WTC11 (cell line): ENCODE data around the gene RGS6. TPM values are rescaled to one million over a fixed set of nuclear protein-coding genes. Genes with fewer than 3 reads are reported as not detected.

Source experiments
- ATAC-seq: fragments of 200-7000 bp; cut with Tn5 transposase; 2 replicates; pipeline ENCODE4 v1.10.0; 2021; ENCODE audit warnings: mild to moderate bottlenecking, moderate library complexity
- CTCF ChIA-PET: fragments of 300-600 bp; sonication (Branson Sonifier 250); formaldehyde crosslinking; loops from one replicate; lab custom pipeline; 2021; ENCODE audit warnings: antibody characterized with exemption; lab: Charles Lee
- POLR2A ChIA-PET: fragments of 350-600 bp; sonication (Branson Sonifier 250); formaldehyde crosslinking; loops from one replicate; lab custom pipeline; 2021; ENCODE audit warnings: antibody characterized with exemption; lab: Charles Lee
- DNase-seq: peaks from one replicate; pipeline ENCODE4 v3.0.0; 2021; ENCODE audit warnings: low spot score
- H3K27ac Mint-ChIP-seq: 2 replicates; pipeline ENCODE4 v1.8.0; 2021; ENCODE audit warnings: mixed read lengths
- H3K27me3 Mint-ChIP-seq: 2 replicates; pipeline ENCODE4 v1.8.0; 2021; ENCODE audit warnings: low read depth, mild to moderate bottlenecking, moderate library complexity, mixed read lengths
- H3K36me3 Mint-ChIP-seq: 2 replicates; pipeline ENCODE4 v1.8.0; 2021; ENCODE audit warnings: mixed read lengths
- H3K4me1 Mint-ChIP-seq: 2 replicates; pipeline ENCODE4 v1.8.0; 2022; ENCODE audit warnings: mixed read lengths
- H3K4me3 Mint-ChIP-seq: 2 replicates; pipeline ENCODE4 v1.8.0; 2021; ENCODE audit warnings: mild to moderate bottlenecking, moderate library complexity, mixed read lengths
- H3K9me3 Mint-ChIP-seq: 2 replicates; pipeline ENCODE4 v1.8.0; 2021; ENCODE audit warnings: mixed read lengths
- ATF1 ChIP-seq: sonication (generic); formaldehyde crosslinking; IDR thresholded peaks from 2 replicates; pipeline ENCODE4 v1.8.1; 2023; ENCODE audit warnings: mild to moderate bottlenecking, moderate library complexity, missing genetic modification reagents
- CDX4 ChIP-seq: fragments of 250-450 bp; sonication (Bioruptor Pico); IDR thresholded peaks from 2 replicates; pipeline ENCODE4 v1.9.0; 2021; ENCODE audit warnings: moderate library complexity, mild to moderate bottlenecking, inconsistent platforms, borderline replicate concordance
- CREB1 ChIP-seq: sonication (generic); formaldehyde crosslinking; IDR thresholded peaks from 2 replicates; pipeline ENCODE4 v1.8.0; 2023; ENCODE audit warnings: mild to moderate bottlenecking, missing genetic modification reagents
- MLX ChIP-seq: sonication (generic); formaldehyde crosslinking; IDR thresholded peaks from 2 replicates; pipeline ENCODE4 v1.8.1; 2023; ENCODE audit warnings: mild to moderate bottlenecking, missing genetic modification reagents, moderate library complexity
- RORB ChIP-seq: fragments of 250-450 bp; sonication (Bioruptor Pico); IDR thresholded peaks from 2 replicates; pipeline ENCODE4 v1.9.0; 2021; ENCODE audit warnings: mild to moderate bottlenecking
- TCF7 ChIP-seq: sonication (generic); formaldehyde crosslinking; IDR thresholded peaks from 2 replicates; pipeline ENCODE4 v1.8.0; 2022; ENCODE audit warnings: mild to moderate bottlenecking, low read depth, missing genetic modification reagents, moderate library complexity
- TP53 ChIP-seq: sonication (generic); formaldehyde crosslinking; IDR thresholded peaks from 2 replicates; pipeline ENCODE4 v1.8.1; 2023; ENCODE audit warnings: mild to moderate bottlenecking, missing genetic modification reagents
- USF2 ChIP-seq: sonication (generic); formaldehyde crosslinking; IDR thresholded peaks from 2 replicates; pipeline ENCODE4 v1.8.1; 2023; ENCODE audit warnings: mild to moderate bottlenecking, missing genetic modification reagents, moderate library complexity
- ZNF121 ChIP-seq: sonication (generic); formaldehyde crosslinking; IDR thresholded peaks from 2 replicates; pipeline ENCODE4 v1.8.0; 2023; ENCODE audit warnings: missing genetic modification reagents
- ZNF416 ChIP-seq: fragments of 250-450 bp; sonication (Bioruptor Pico); IDR thresholded peaks from 2 replicates; pipeline ENCODE4 v1.9.0; 2021; ENCODE audit warnings: mild to moderate bottlenecking, inconsistent platforms
- ZNF532 ChIP-seq: fragments of 250-450 bp; sonication (Bioruptor Pico); IDR thresholded peaks from 2 replicates; pipeline ENCODE4 v1.9.0; 2021; ENCODE audit warnings: mild to moderate bottlenecking, borderline replicate concordance
- ZNF671 ChIP-seq: fragments of 250-450 bp; sonication (Bioruptor Pico); IDR thresholded peaks from 2 replicates; pipeline ENCODE4 v1.8.0; 2021; ENCODE audit warnings: mild to moderate bottlenecking
- total RNA-seq: library from RNA; stranded (reverse); gene quantifications from 3 replicates; pipeline ENCODE4 v1.2.3, GENCODE V29; 2021
- TF ChIP-seq, protein P1 (sequence below): fragments of 250-450 bp; sonication (Bioruptor Pico); IDR thresholded peaks from 2 replicates; pipeline ENCODE4 v1.8.0; 2021; ENCODE audit warnings: mild to moderate bottlenecking
- TF ChIP-seq, protein P2 (sequence below): sonication (generic); formaldehyde crosslinking; IDR thresholded peaks from 2 replicates; pipeline ENCODE4 v1.8.1; 2023; ENCODE audit warnings: mild to moderate bottlenecking, moderate library complexity, missing genetic modification reagents
- TF ChIP-seq, protein P3 (sequence below): sonication (generic); formaldehyde crosslinking; IDR thresholded peaks from 2 replicates; pipeline ENCODE4 v1.8.1; 2022; ENCODE audit warnings: low read depth, mild to moderate bottlenecking, moderate library complexity, missing genetic modification reagents, borderline replicate concordance
- TF ChIP-seq, protein P4 (sequence below): sonication (generic); formaldehyde crosslinking; IDR thresholded peaks from 2 replicates; pipeline ENCODE4 v1.8.1; 2022; ENCODE audit warnings: mild to moderate bottlenecking, moderate library complexity, missing genetic modification reagents
- TF ChIP-seq, protein P5 (sequence below): sonication (generic); formaldehyde crosslinking; IDR thresholded peaks from 2 replicates; pipeline ENCODE4 v1.8.0; 2023; ENCODE audit warnings: missing genetic modification reagents
- TF ChIP-seq, protein P6 (sequence below): sonication (generic); formaldehyde crosslinking; IDR thresholded peaks from 2 replicates; pipeline ENCODE4 v1.8.1; 2022; ENCODE audit warnings: low read depth, missing genetic modification reagents, borderline replicate concordance

The RGS6 gene
- total RNA-seq, 1 experiment from 2014 or later = 1.0 TPM

- Mint-ChIP-seq H3K9me3 (peaks cover 55% of the 10 kb centered on the region), H3K36me3 (peaks cover 20% of the 10 kb centered on the region), H3K27ac (no peak overlapping the region), H3K4me3 (no peak overlapping the region), H3K4me1 (no peaks in the 10 kb centered on the region), H3K27me3 (peaks cover 11% of the 10 kb centered on the region; the same call in 1 of the 2 replicates)
- ATAC-seq = no peak
- POLR2A ChIA-PET = no interaction called here
- CTCF ChIA-PET = no interaction called here
- no peak for DNase-seq
- TF ChIP-seq, protein P1, sequence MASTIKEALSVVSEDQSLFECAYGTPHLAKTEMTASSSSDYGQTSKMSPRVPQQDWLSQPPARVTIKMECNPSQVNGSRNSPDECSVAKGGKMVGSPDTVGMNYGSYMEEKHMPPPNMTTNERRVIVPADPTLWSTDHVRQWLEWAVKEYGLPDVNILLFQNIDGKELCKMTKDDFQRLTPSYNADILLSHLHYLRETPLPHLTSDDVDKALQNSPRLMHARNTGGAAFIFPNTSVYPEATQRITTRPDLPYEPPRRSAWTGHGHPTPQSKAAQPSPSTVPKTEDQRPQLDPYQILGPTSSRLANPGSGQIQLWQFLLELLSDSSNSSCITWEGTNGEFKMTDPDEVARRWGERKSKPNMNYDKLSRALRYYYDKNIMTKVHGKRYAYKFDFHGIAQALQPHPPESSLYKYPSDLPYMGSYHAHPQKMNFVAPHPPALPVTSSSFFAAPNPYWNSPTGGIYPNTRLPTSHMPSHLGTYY (CRISPR knock-in tag) = no peak
- TF ChIP-seq, protein P2, sequence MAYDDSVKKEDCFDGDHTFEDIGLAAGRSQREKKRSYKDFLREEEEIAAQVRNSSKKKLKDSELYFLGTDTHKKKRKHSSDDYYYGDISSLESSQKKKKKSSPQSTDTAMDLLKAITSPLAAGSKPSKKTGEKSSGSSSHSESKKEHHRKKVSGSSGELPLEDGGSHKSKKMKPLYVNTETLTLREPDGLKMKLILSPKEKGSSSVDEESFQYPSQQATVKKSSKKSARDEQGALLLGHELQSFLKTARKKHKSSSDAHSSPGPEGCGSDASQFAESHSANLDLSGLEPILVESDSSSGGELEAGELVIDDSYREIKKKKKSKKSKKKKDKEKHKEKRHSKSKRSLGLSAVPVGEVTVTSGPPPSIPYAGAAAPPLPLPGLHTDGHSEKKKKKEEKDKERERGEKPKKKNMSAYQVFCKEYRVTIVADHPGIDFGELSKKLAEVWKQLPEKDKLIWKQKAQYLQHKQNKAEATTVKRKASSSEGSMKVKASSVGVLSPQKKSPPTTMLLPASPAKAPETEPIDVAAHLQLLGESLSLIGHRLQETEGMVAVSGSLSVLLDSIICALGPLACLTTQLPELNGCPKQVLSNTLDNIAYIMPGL (CRISPR knock-in tag) = no peak
- TF ChIP-seq, protein P3, sequence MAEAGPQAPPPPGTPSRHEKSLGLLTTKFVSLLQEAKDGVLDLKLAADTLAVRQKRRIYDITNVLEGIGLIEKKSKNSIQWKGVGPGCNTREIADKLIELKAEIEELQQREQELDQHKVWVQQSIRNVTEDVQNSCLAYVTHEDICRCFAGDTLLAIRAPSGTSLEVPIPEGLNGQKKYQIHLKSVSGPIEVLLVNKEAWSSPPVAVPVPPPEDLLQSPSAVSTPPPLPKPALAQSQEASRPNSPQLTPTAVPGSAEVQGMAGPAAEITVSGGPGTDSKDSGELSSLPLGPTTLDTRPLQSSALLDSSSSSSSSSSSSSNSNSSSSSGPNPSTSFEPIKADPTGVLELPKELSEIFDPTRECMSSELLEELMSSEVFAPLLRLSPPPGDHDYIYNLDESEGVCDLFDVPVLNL (CRISPR knock-in tag) = no peak
- TF ChIP-seq, protein P4, sequence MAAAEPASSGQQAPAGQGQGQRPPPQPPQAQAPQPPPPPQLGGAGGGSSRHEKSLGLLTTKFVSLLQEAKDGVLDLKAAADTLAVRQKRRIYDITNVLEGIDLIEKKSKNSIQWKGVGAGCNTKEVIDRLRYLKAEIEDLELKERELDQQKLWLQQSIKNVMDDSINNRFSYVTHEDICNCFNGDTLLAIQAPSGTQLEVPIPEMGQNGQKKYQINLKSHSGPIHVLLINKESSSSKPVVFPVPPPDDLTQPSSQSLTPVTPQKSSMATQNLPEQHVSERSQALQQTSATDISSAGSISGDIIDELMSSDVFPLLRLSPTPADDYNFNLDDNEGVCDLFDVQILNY (CRISPR knock-in tag) = no peak
- no peak for TF ChIP-seq ZNF121 (CRISPR knock-in tag)
- no peak for TF ChIP-seq CREB1 (CRISPR knock-in tag)
- TF ChIP-seq ATF1 (CRISPR knock-in tag) = no peak
- no peak for TF ChIP-seq TCF7 (CRISPR knock-in tag)
- TF ChIP-seq, protein P5, sequence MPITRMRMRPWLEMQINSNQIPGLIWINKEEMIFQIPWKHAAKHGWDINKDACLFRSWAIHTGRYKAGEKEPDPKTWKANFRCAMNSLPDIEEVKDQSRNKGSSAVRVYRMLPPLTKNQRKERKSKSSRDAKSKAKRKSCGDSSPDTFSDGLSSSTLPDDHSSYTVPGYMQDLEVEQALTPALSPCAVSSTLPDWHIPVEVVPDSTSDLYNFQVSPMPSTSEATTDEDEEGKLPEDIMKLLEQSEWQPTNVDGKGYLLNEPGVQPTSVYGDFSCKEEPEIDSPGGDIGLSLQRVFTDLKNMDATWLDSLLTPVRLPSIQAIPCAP (CRISPR knock-in tag) = no peak
- TF ChIP-seq, protein P6, sequence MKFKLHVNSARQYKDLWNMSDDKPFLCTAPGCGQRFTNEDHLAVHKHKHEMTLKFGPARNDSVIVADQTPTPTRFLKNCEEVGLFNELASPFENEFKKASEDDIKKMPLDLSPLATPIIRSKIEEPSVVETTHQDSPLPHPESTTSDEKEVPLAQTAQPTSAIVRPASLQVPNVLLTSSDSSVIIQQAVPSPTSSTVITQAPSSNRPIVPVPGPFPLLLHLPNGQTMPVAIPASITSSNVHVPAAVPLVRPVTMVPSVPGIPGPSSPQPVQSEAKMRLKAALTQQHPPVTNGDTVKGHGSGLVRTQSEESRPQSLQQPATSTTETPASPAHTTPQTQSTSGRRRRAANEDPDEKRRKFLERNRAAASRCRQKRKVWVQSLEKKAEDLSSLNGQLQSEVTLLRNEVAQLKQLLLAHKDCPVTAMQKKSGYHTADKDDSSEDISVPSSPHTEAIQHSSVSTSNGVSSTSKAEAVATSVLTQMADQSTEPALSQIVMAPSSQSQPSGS = no peak
- TF ChIP-seq CDX4 (CRISPR knock-in tag) = no peak
- no peak for TF ChIP-seq ZNF532 (CRISPR knock-in tag)
- TF ChIP-seq MLX (CRISPR knock-in tag) = no peak
- TF ChIP-seq USF2 (CRISPR knock-in tag) = no peak
- no peak for TF ChIP-seq ZNF416
- no peak for TF ChIP-seq ZNF671
- no peak for TF ChIP-seq TP53 (CRISPR knock-in tag)
- no peak for TF ChIP-seq RORB (CRISPR knock-in tag)
Measured at GRCh38 chr14:72485695-72486094, 553.5 kb downstream of the RGS6 start.
